OCI-LY3 (cell line): ENCODE measurements around the gene CCDC134.

ENCODE experiments used
- CTCF ChIP-seq: fragments of 200-600, 300-600 bp; sonication (generic); IDR thresholded peaks from 2 replicates; pipeline ENCODE4 v1.5.1; 2014; ENCODE audit warnings: antibody characterized with exemption, low read length, low read depth
- EZH2phosphoT487 ChIP-seq: fragments of 200-600 bp; shearing (Covaris generic); IDR thresholded peaks from 2 replicates; pipeline ENCODE4 v1.6.1; 2018; ENCODE audit warnings: antibody characterized with exemption, mixed run types, low read depth

DNA sequence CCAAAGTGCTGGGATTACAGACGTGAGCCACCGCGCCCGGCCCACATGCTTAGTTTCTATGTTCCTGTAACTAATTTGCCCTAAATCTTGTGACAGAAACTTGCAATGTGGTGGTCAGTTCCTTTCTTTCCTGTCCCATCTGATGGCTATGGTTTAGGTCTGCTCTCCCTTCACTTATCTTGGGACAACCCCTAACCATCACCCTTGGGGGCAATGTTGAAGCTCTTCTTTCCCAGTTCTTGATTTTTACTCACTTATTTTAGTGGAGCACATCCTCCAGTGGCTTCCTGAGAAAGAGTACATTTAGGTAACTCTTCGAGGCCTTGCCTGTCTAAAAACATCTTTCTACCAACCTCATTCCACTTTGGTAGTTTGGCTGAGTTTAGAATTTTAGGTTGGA is 39.7 kb downstream of the CCDC134 start:
- TF ChIP-seq CTCF (no peak), EZH2phosphoT487 (no peak)
